A673 (cell line): ENCODE data around the gene CRACR2A. TPM values are rescaled to one million over a fixed set of nuclear protein-coding genes. Genes with fewer than 3 reads are reported as not detected.

ENCODE experiments used
- BruUV-seq: library from RNA; stranded (reverse); fragments of 400-500 nt; replicated peaks from 2 replicates; lab custom pipeline; 2021; lab: Mats Ljungman, UMichigan
- CTCF ChIA-PET: fragments of 300-600 bp; sonication (Branson Sonifier 250); formaldehyde crosslinking; loops from one replicate; lab custom pipeline; 2022; ENCODE audit warnings: antibody characterized with exemption; lab: Charles Lee
- POLR2A ChIA-PET: fragments of 300-600 bp; sonication (Branson Sonifier 250); formaldehyde crosslinking; loops from one replicate; lab custom pipeline; 2022; ENCODE audit warnings: antibody characterized with exemption; ENCODE audit not compliant: low non-redundant PET; lab: Charles Lee
- DNase-seq: peaks from one replicate; pipeline ENCODE4 v3.0.0-alpha.2; 2015; ENCODE audit warnings: low spot score
- H3K27ac ChIP-seq: fragments of 200-600 bp; sonication (generic); 2 replicates; pipeline ENCODE4 v1.5.1; 2016; ENCODE audit warnings: mixed run types, low read depth, mild to moderate bottlenecking, mixed read lengths, antibody characterized with exemption, low read length; ENCODE audit not compliant: poor library complexity, severe bottlenecking
- H3K27me3 ChIP-seq: fragments of 200-600 bp; sonication (generic); replicated peaks from 2 replicates; pipeline ENCODE4 v1.6.1; 2017; ENCODE audit warnings: mixed run types, low read depth, mild to moderate bottlenecking, mixed read lengths, antibody characterized with exemption, low read length; ENCODE audit not compliant: insufficient read depth, poor library complexity
- H3K36me3 ChIP-seq: fragments of 200-600 bp; sonication (generic); 2 replicates; pipeline ENCODE4 v1.6.1; 2016; ENCODE audit warnings: mixed run types, mild to moderate bottlenecking, mixed read lengths, antibody characterized with exemption, low read length; ENCODE audit not compliant: insufficient read depth, poor library complexity, severe bottlenecking
- H3K4me1 ChIP-seq: fragments of 200-600 bp; sonication (generic); 2 replicates; pipeline ENCODE4 v1.6.1; 2017; ENCODE audit warnings: mixed run types, mild to moderate bottlenecking, mixed read lengths, antibody characterized with exemption, low read length; ENCODE audit not compliant: insufficient read depth, poor library complexity, severe bottlenecking
- H3K4me3 ChIP-seq: fragments of 200-600 bp; sonication (generic); 2 replicates; pipeline ENCODE4 v1.5.1; 2016; ENCODE audit warnings: low read depth, mixed run types, mild to moderate bottlenecking, mixed read lengths, low read length; ENCODE audit not compliant: poor library complexity, severe bottlenecking
- H3K9me3 ChIP-seq: fragments of 200-600 bp; sonication (generic); 2 replicates; pipeline ENCODE4 v1.6.1; 2016; ENCODE audit warnings: mixed run types, low read depth, mild to moderate bottlenecking, mixed read lengths, antibody characterized with exemption, low read length; ENCODE audit not compliant: poor library complexity, severe bottlenecking
- EZH2 ChIP-seq: fragments of 200-600 bp; sonication (generic); IDR thresholded peaks from 2 replicates; pipeline ENCODE4 v1.6.1; 2017; ENCODE audit warnings: borderline replicate concordance, low read depth, mild to moderate bottlenecking, mixed read lengths, antibody characterized with exemption, low read length; ENCODE audit not compliant: poor library complexity, severe bottlenecking
- intact Hi-C: fragments of 100-400 bp; cut with micrococcal nuclease; formaldehyde crosslinking; loops from one replicate; pipeline ENCODE4 v1.10.0; 2022; ENCODE audit not compliant: unreplicated experiment
- total RNA-seq: library from RNA; stranded (reverse); gene quantifications from 2 replicates; pipeline ENCODE4 v1.2.3, GENCODE V29; 2021
- TF ChIP-seq, protein P1 (sequence below): fragments of 300-800, 200-600 bp; sonication (generic); conservative IDR thresholded peaks from 2 replicates; pipeline ENCODE4 v1.5.1; 2017; ENCODE audit warnings: low read depth, mild to moderate bottlenecking, antibody characterized with exemption, low read length, moderate library complexity, mixed read lengths

CRACR2A gene
- total RNA-seq, 1 experiment from 2014 or later = 0.13 TPM

DNA sequence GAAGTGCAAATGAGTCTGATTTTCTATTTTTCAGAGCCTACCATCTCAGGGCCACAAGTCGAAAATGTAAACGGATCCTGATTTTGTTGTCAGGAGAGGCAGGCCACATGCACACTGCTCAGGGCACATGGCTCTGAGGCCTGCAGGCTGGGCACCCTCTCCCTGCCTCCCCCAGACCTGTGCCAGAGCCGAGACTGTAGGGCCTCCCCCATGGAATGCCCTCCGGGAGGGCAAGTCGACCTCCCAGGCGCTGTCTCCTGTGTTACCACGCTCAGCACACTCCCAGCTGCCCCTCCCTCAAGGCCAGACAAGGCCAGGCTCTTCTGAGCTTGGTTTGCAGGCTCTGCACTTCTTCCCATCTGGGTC, 121.7 kb downstream of the CRACR2A start:
- H3K9me3 ChIP-seq = no peaks in the 10 kb centered on the region
- no peak for DNase-seq
- intact Hi-C loops = no loop called here
- H3K27me3 ChIP-seq = peaks cover 5% of the 10 kb centered on the region
- H3K36me3 ChIP-seq = no peaks in the 10 kb centered on the region
- H3K27ac ChIP-seq = no peak overlapping the region
- no TSS peak for BruUV-seq
- ChIA-PET CTCF (no interaction called here), POLR2A (no interaction called here)
- H3K4me3 ChIP-seq = no peak overlapping the region
- TF ChIP-seq, protein P1, sequence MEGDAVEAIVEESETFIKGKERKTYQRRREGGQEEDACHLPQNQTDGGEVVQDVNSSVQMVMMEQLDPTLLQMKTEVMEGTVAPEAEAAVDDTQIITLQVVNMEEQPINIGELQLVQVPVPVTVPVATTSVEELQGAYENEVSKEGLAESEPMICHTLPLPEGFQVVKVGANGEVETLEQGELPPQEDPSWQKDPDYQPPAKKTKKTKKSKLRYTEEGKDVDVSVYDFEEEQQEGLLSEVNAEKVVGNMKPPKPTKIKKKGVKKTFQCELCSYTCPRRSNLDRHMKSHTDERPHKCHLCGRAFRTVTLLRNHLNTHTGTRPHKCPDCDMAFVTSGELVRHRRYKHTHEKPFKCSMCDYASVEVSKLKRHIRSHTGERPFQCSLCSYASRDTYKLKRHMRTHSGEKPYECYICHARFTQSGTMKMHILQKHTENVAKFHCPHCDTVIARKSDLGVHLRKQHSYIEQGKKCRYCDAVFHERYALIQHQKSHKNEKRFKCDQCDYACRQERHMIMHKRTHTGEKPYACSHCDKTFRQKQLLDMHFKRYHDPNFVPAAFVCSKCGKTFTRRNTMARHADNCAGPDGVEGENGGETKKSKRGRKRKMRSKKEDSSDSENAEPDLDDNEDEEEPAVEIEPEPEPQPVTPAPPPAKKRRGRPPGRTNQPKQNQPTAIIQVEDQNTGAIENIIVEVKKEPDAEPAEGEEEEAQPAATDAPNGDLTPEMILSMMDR = no peak
- TF ChIP-seq EZH2 = no peak
- no peaks in the 10 kb centered on the region for H3K4me1 ChIP-seq

DNA sequence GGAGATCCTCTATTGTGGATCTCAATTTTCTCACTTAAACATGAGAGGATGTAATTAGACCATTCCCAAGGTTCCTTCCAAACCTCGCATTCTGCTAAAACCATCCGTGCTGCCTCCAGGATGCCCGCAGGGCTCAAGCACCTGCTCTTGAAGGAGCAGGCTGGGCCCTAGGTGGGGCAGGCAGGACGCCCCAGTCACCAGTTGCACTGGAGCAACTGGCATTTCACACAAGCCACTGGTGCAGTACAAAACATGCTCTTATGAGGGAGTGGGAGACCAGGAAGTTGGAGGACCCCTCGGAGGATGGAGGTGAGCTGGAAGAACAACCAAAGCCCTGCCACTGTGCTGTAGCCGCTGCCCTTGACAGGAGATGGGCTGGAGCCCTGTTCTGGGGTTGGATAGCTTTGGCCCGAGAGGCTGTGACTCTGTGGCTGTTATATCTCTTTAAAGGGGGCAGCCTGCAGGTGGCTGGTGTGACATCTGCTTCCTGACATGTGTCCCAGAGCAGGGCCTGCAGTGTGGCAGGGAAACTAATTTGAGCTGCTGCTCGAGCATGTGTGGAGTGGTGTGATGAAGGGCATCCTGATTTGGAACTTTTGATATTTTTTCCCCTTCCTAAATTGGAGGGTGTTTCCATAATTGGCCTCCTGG, 122.2 kb downstream of the CRACR2A start:
- BruUV-seq = no TSS peak
- H3K36me3 ChIP-seq = no peaks in the 10 kb centered on the region
- TF ChIP-seq, protein P1 = no peak
- ChIA-PET CTCF (no interaction called here), POLR2A (no interaction called here)
- no peaks in the 10 kb centered on the region for H3K9me3 ChIP-seq
- no peak for DNase-seq
- H3K4me3 ChIP-seq = no peak overlapping the region
- H3K27ac ChIP-seq = no peak overlapping the region
- H3K4me1 ChIP-seq = no peaks in the 10 kb centered on the region
- H3K27me3 ChIP-seq = peaks cover 10% of the 10 kb centered on the region
- intact Hi-C loops = no loop called here

DNA sequence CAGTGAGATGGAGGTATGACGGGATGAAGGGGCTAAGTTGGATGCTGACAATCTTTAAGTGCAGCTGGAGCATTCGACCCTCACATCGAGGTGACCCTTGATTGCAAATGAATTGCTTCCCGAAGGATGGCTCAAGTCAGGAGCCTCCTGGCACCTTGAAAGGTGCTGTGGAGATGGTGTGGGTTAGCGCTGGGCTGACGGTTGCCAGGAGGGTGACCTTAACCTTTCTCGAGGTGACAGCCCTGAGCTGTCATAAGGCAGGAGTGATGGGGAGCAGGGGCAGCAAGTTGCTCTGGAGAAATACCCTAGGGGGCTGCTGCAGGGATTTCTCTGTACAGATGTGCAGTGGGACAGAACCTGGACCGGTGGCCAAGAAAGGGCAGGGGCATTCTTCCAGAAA, 122.8 kb downstream of the CRACR2A start:
- POLR2A ChIA-PET = no interaction called here

More for the DNA sequence above, 122.8 kb downstream of the CRACR2A start:
- no peak for DNase-seq
- Histone ChIP-seq H3K9me3 (no peaks in the 10 kb centered on the region), H3K36me3 (no peaks in the 10 kb centered on the region), H3K27me3 (peaks cover 12% of the 10 kb centered on the region), H3K27ac (no peak overlapping the region), H3K4me3 (no peak overlapping the region), H3K4me1 (no peaks in the 10 kb centered on the region)
- TF ChIP-seq, protein P1 = no peak
- no TSS peak for BruUV-seq
- intact Hi-C loops = no loop called here
- CTCF ChIA-PET = no interaction called here
